Measurements from ENCODE around the gene CTDSP1. TPM values are rescaled to one million over a fixed set of nuclear protein-coding genes. Genes with fewer than 3 reads are reported as not detected.

The CTDSP1 gene, protein sequence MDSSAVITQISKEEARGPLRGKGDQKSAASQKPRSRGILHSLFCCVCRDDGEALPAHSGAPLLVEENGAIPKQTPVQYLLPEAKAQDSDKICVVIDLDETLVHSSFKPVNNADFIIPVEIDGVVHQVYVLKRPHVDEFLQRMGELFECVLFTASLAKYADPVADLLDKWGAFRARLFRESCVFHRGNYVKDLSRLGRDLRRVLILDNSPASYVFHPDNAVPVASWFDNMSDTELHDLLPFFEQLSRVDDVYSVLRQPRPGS
- 177 TPM for polyA plus RNA-seq
- long read RNA-seq, donor 1, partial matches to known transcripts = 17 of 22 reads
- long read RNA-seq, donor 1, other reads (novel, unspliced or antisense) = 0 of 22 reads
- long read RNA-seq, donor 2, transcript CTDSP1-201 (7 exons, 2,638 nt) = major isoform, 6 of 121 reads
- long read RNA-seq, donor 2, partial matches to known transcripts = 87 of 121 reads
- long read RNA-seq, donor 2, other reads (novel, unspliced or antisense) = 23 of 121 reads
- long read RNA-seq, donor 3 = 0 reads
- long read RNA-seq, donor 4, partial matches to known transcripts = 0 of 1 reads
- long read RNA-seq, donor 4, other reads (novel, unspliced or antisense) = 0 of 1 reads
- long read RNA-seq, donor 5, transcript CTDSP1-201 (7 exons, 2,638 nt) = major isoform, 5 of 19 reads
- long read RNA-seq, donor 5, partial matches to known transcripts = 0 of 19 reads
- long read RNA-seq, donor 5, other reads (novel, unspliced or antisense) = 12 of 19 reads
- long read RNA-seq, donor 6, transcript CTDSP1-201 (7 exons, 2,638 nt) = major isoform, 15 of 126 reads
- long read RNA-seq, donor 6, partial matches to known transcripts = 82 of 126 reads
- long read RNA-seq, donor 6, other reads (novel, unspliced or antisense) = 26 of 126 reads
- long read RNA-seq, donor 7, transcript CTDSP1-201 (7 exons, 2,638 nt) = major isoform, 5 of 16 reads
- long read RNA-seq, donor 7, partial matches to known transcripts = 0 of 16 reads
- long read RNA-seq, donor 7, other reads (novel, unspliced or antisense) = 8 of 16 reads
- long read RNA-seq, donor 8, transcript CTDSP1-202 (7 exons, 842 nt) = minor isoform, 6 of 54 reads
- long read RNA-seq, donor 8, transcript CTDSP1-201 (7 exons, 2,638 nt) = major isoform, 13 of 54 reads
- long read RNA-seq, donor 8, partial matches to known transcripts = 10 of 54 reads
- long read RNA-seq, donor 8, other reads (novel, unspliced or antisense) = 21 of 54 reads
- long read RNA-seq, donor 9, transcript CTDSP1-201 (7 exons, 2,638 nt) = major isoform, 11 of 47 reads
- long read RNA-seq, donor 9, partial matches to known transcripts = 33 of 47 reads
- long read RNA-seq, donor 9, other reads (novel, unspliced or antisense) = 0 of 47 reads
- long read RNA-seq, donor 10, transcript CTDSP1-202 (7 exons, 842 nt) = minor isoform, 6 of 69 reads
- long read RNA-seq, donor 10, transcript CTDSP1-201 (7 exons, 2,638 nt) = major isoform, 28 of 69 reads
- long read RNA-seq, donor 10, partial matches to known transcripts = 16 of 69 reads
- long read RNA-seq, donor 10, other reads (novel, unspliced or antisense) = 19 of 69 reads
- long read RNA-seq, donor 11, transcript CTDSP1-201 (7 exons, 2,638 nt) = major isoform, 6 of 22 reads
- long read RNA-seq, donor 11, partial matches to known transcripts = 0 of 22 reads
- long read RNA-seq, donor 11, other reads (novel, unspliced or antisense) = 15 of 22 reads

DNA sequence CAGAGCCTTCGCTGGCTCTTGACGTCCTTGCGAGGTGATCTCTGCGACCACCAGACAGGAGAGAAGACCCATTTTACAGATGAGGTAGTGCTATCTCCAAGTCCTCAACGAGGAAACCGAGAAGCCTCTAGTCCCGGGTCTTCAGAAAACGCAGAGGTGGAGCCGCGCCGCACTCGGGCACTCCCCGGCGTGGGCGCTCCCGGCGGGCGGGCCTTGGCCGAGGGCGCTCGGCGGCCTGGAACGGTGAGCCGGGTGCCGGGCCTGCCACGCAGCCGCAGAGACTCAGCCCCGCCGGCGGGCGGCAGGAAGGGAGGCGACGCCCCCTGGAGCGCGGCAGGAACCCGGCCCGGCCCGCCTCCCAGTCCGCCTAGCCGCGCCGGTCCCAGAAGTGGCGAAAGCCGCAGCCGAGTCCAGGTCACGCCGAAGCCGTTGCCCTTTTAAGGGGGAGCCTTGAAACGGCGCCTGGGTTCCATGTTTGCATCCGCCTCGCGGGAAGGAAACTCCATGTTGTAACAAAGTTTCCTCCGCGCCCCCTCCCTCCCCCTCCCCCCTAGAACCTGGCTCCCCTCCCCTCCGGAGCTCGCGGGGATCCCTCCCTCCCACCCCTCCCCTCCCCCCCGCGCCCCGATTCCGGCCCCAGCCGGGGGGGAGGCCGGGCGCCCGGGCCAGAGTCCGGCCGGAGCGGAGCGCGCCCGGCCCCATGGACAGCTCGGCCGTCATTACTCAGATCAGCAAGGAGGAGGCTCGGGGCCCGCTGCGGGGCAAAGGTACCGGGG, at the start of gene CTDSP1:
TSS of gene CTDSP1 (plus strand) at position 478 of the 776 bp plus-strand sequence. CDS start at position 701, 223 bp downstream.
- Histone ChIP-seq H3K36me3 (ENCODE audit: control insufficient read depth, insufficient read depth, low read length) (peaks cover 35% of the 10 kb centered on the region), H3K27me3 (ENCODE audit: control insufficient read depth, insufficient read depth, low read length) (no peaks in the 10 kb centered on the region), H3K9me3 (ENCODE audit: control insufficient read depth, low read depth, low read length) (peaks cover 2% of the 10 kb centered on the region), H3K4me1 (ENCODE audit: control insufficient read depth, insufficient read depth, low read length) (peaks cover 56% of the 10 kb centered on the region), H3K27ac (ENCODE audit: low read length) (peak within 1 kb of the TSS; percentile 97), H3K4me3 (ENCODE audit: low read length) (peak within 1 kb of the TSS; percentile 96)
- peak; percentile 97 to 99 for DNase-seq
- no CpG with 5 or more reads among the region's 78 CpGs for WGBS (ENCODE audit: insufficient coverage, low lambda C conversion rate)

DNA sequence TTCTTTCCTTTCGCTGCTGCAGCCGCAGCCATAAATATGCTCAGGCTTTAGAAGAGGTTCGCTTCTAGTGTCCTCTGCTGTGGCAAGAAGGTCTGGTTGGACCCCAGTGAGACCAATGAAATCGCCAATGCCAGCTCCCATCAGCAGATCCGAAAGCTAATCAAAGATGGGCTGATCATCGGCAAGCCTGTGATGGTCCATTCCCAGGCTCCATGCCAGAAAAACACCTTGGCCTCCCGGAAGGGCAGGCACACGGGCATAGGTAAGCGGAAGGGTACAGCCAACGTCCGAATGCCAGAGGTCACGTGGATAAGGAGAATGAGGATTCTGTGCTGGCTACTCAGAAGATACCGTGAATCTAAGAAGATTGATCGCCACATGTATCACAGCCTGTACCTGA, 45.6 kb upstream of the CTDSP1 start:
- H3K27me3 ChIP-seq (ENCODE audit: control insufficient read depth, insufficient read depth, low read length) = no peaks in the 10 kb centered on the region
- 40% methylated on average over 1 of the region's 14 CpGs for WGBS (ENCODE audit: insufficient coverage, low lambda C conversion rate)
- H3K4me3 ChIP-seq (ENCODE audit: low read length) = no peak overlapping the region
- H3K36me3 ChIP-seq (ENCODE audit: control insufficient read depth, insufficient read depth, low read length) = no peaks in the 10 kb centered on the region
- H3K27ac ChIP-seq (ENCODE audit: low read length) = no peak overlapping the region
- DNase-seq = no peak
- H3K9me3 ChIP-seq (ENCODE audit: control insufficient read depth, low read depth, low read length) = peaks cover 9% of the 10 kb centered on the region
- H3K4me1 ChIP-seq (ENCODE audit: control insufficient read depth, insufficient read depth, low read length) = peaks cover 18% of the 10 kb centered on the region

- Histone ChIP-seq H3K27me3 (ENCODE audit: control insufficient read depth, insufficient read depth, low read length) (no peaks in the 10 kb centered on the region), H3K9me3 (ENCODE audit: control insufficient read depth, low read depth, low read length) (peaks cover 9% of the 10 kb centered on the region), H3K36me3 (ENCODE audit: control insufficient read depth, insufficient read depth, low read length) (no peaks in the 10 kb centered on the region), H3K4me1 (ENCODE audit: control insufficient read depth, insufficient read depth, low read length) (peaks cover 18% of the 10 kb centered on the region), H3K4me3 (ENCODE audit: low read length) (no peak overlapping the region), H3K27ac (ENCODE audit: low read length) (peak overlapping the region; percentile 12)
- WGBS (ENCODE audit: insufficient coverage, low lambda C conversion rate) = no CpG with 5 or more reads among the region's 20 CpGs
- peak; percentile 34 to 75 for DNase-seq
Measured at GRCh38 chr2:218354850-218355443, 44.7 kb upstream of the CTDSP1 start.

- DNase-seq = no peak
- Histone ChIP-seq H3K27me3 (ENCODE audit: control insufficient read depth, insufficient read depth, low read length) (no peaks in the 10 kb centered on the region), H3K36me3 (ENCODE audit: control insufficient read depth, insufficient read depth, low read length) (no peaks in the 10 kb centered on the region), H3K4me3 (ENCODE audit: low read length) (no peak overlapping the region), H3K4me1 (ENCODE audit: control insufficient read depth, insufficient read depth, low read length) (peaks cover 18% of the 10 kb centered on the region), H3K9me3 (ENCODE audit: control insufficient read depth, low read depth, low read length) (no peaks in the 10 kb centered on the region), H3K27ac (ENCODE audit: low read length) (no peak overlapping the region)
- 40% methylated on average over 1 of the region's 17 CpGs for WGBS (ENCODE audit: insufficient coverage, low lambda C conversion rate)
Measured at GRCh38 chr2:218357236-218358177, 42.2 kb upstream of the CTDSP1 start.

GRCh38 chr2:218360453-218360852, 39.2 kb upstream of the CTDSP1 start:
- DNase-seq = no peak
- H3K36me3 ChIP-seq (ENCODE audit: control insufficient read depth, insufficient read depth, low read length) = no peaks in the 10 kb centered on the region
- H3K4me1 ChIP-seq (ENCODE audit: control insufficient read depth, insufficient read depth, low read length) = peaks cover 10% of the 10 kb centered on the region
- WGBS (ENCODE audit: insufficient coverage, low lambda C conversion rate) = no CpG with 5 or more reads among the region's 4 CpGs
- H3K9me3 ChIP-seq (ENCODE audit: control insufficient read depth, low read depth, low read length) = no peaks in the 10 kb centered on the region
- H3K27ac ChIP-seq (ENCODE audit: low read length) = no peak overlapping the region
- H3K4me3 ChIP-seq (ENCODE audit: low read length) = no peak overlapping the region
- H3K27me3 ChIP-seq (ENCODE audit: control insufficient read depth, insufficient read depth, low read length) = no peaks in the 10 kb centered on the region

GRCh38 chr2:218362606-218363005, 37.1 kb upstream of the CTDSP1 start:
- no peak for DNase-seq
- 100% methylated on average over 1 of the region's 8 CpGs for WGBS (ENCODE audit: insufficient coverage, low lambda C conversion rate)
- no peak overlapping the region for H3K27ac ChIP-seq (ENCODE audit: low read length)
- H3K36me3 ChIP-seq (ENCODE audit: control insufficient read depth, insufficient read depth, low read length) = no peaks in the 10 kb centered on the region
- H3K4me1 ChIP-seq (ENCODE audit: control insufficient read depth, insufficient read depth, low read length) = peaks cover 4% of the 10 kb centered on the region
- H3K27me3 ChIP-seq (ENCODE audit: control insufficient read depth, insufficient read depth, low read length) = no peaks in the 10 kb centered on the region
- no peak overlapping the region for H3K4me3 ChIP-seq (ENCODE audit: low read length)
- H3K9me3 ChIP-seq (ENCODE audit: control insufficient read depth, low read depth, low read length) = no peaks in the 10 kb centered on the region

DNA sequence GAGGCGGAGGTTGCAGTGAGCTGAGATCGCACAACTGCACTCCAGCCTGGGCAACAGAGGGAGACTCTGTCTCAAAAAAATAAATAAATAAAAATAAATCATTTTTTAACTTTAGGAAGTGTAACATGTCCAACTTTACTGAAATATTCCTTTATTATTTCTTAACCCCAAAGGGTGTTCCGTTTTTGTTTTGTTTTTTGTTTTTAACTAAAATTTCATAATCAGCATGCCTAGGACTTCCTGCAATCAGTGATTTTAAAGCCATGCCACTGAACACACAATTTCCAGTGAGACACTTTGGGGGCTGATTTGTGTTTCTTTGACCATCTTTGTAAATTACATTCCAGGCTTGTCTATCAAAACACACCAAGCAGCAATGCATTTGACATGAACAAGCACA, 35.9 kb upstream of the CTDSP1 start:
- no peaks in the 10 kb centered on the region for H3K36me3 ChIP-seq (ENCODE audit: control insufficient read depth, insufficient read depth, low read length)
- no peaks in the 10 kb centered on the region for H3K27me3 ChIP-seq (ENCODE audit: control insufficient read depth, insufficient read depth, low read length)
- no peak for DNase-seq
- H3K4me1 ChIP-seq (ENCODE audit: control insufficient read depth, insufficient read depth, low read length) = peaks cover 7% of the 10 kb centered on the region
- WGBS (ENCODE audit: insufficient coverage, low lambda C conversion rate) = 88% methylated on average over 1 of the region's 3 CpGs
- H3K27ac ChIP-seq (ENCODE audit: low read length) = no peak overlapping the region
- H3K9me3 ChIP-seq (ENCODE audit: control insufficient read depth, low read depth, low read length) = no peaks in the 10 kb centered on the region
- H3K4me3 ChIP-seq (ENCODE audit: low read length) = no peak overlapping the region

- DNase-seq = no peak
- Histone ChIP-seq H3K4me3 (ENCODE audit: low read length) (no peak overlapping the region), H3K9me3 (ENCODE audit: control insufficient read depth, low read depth, low read length) (no peaks in the 10 kb centered on the region), H3K4me1 (ENCODE audit: control insufficient read depth, insufficient read depth, low read length) (peaks cover 7% of the 10 kb centered on the region), H3K36me3 (ENCODE audit: control insufficient read depth, insufficient read depth, low read length) (no peaks in the 10 kb centered on the region), H3K27ac (ENCODE audit: low read length) (no peak overlapping the region), H3K27me3 (ENCODE audit: control insufficient read depth, insufficient read depth, low read length) (no peaks in the 10 kb centered on the region)
- WGBS (ENCODE audit: insufficient coverage, low lambda C conversion rate) = no CpG with 5 or more reads among the region's 6 CpGs
Measured at GRCh38 chr2:218364196-218364595, 35.5 kb upstream of the CTDSP1 start.

Data from large intestine (tissue), 12 donors.